ENCODE measurements around the gene CKB. TPM values are rescaled to one million over a fixed set of nuclear protein-coding genes. Genes with fewer than 3 reads are reported as not detected.
A peak's percentile ranks its signal among the peaks of the same experiment; 100 is the strongest.

CKB gene
- total RNA-seq, 1 donor from 2014 or later: 139 TPM

DNA sequence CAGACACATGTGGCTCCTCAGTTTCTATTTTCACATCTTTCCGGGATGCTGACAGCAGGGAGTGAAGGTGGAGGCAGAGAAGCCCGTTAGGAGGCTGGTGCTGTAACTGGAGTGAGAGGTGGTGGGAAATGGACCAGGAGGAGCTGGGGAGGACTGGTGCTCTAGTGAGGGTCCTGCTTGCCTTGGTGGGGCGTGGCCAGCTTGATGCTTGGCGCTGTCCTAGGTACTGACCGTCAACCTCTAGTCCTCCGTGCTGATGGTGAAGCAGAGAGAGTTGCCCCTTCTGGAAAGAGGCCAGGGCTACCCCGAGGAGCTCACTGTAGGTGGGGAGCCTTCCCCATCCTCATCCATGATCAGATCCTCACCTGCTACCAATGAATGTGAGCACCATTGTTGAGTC is 7.8 kb upstream of the CKB start:
- no peaks in the 10 kb centered on the region for H3K36me3 Mint-ChIP-seq (ENCODE audit: low read depth)

DNA sequence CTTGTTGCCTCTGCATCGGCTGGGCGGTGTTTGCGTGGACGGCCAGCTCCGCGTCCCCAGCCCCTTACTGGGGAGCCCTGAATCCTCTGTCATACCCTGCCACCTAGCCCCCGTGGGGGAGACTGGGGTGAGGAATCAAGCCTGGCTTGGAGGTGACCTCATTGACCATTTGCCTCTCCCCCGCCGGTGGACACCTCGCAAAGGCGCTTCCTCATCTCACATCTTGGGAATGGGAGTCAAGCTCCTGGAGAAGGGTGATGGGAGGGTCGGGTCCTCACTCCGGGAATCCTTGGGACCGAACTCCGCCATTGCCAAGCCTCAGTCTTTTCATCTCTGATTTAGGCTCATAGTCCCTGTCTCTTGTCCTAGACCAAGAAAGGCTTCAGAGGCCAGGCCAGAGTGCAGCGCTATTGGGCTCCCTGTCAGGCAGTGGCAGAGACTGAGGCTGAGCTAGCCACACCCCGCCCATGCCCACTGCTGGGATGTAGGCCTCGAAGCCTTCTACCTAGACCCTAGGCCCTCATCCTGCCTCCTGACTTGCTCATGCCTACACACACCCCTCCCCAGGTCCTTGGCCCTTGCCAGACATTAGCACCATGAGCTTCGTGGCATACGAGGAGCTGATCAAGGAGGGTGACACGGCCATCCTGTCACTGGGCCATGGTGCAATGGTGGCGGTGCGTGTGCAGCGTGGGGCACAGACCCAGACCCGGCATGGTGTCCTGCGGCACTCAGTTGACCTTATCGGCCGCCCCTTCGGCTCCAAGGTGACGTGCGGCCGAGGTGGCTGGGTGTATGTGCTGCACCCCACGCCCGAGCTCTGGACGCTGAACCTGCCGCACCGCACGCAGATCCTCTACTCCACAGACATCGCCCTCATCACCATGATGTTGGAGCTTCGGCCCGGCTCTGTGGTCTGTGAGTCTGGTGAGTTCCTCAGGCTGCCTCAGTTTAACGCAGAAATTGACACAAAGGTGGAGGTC is 7.0 kb upstream of the CKB start:
- H3K27ac Mint-ChIP-seq (ENCODE audit: unreplicated experiment): peak overlapping the region; percentile 90
- no peaks in the 10 kb centered on the region for H3K27me3 Mint-ChIP-seq (ENCODE audit: low read depth)
- no peaks in the 10 kb centered on the region for H3K36me3 Mint-ChIP-seq (ENCODE audit: low read depth)
- TF ChIP-seq CTCF (IDR thresholded peaks at IDR 0.05): no peak
- DNase-seq (ENCODE audit: low spot score): no peak
- H3K4me3 Mint-ChIP-seq (ENCODE audit: unreplicated experiment): peak overlapping the region; percentile 92
- no peaks in the 10 kb centered on the region for H3K9me3 Mint-ChIP-seq (ENCODE audit: low read depth)
- peaks cover 47% of the 10 kb centered on the region for H3K4me1 Mint-ChIP-seq (ENCODE audit: low read depth)

More for the DNA sequence above, 7.8 kb upstream of the CKB start:
- Mint-ChIP-seq H3K9me3 (ENCODE audit: low read depth) (no peaks in the 10 kb centered on the region), H3K27ac (ENCODE audit: unreplicated experiment) (no peak overlapping the region), H3K27me3 (ENCODE audit: low read depth) (no peaks in the 10 kb centered on the region), H3K4me1 (ENCODE audit: low read depth) (peaks cover 45% of the 10 kb centered on the region), H3K4me3 (ENCODE audit: unreplicated experiment) (peak overlapping the region; percentile 92)
- TF ChIP-seq CTCF (IDR thresholded peaks at IDR 0.05): no peak
- no peak for DNase-seq (ENCODE audit: low spot score)

GRCh38 chr14:103528587-103529382 is 6.2 kb upstream of the CKB start, which contains the start of gene TRMT61A:
Gene TRMT61A, plus strand, starts transcription at chr14:103529196. Its CDS starts 783 bp downstream, at chr14:103529979.
- peak within 1 kb of the TSS; percentile 98 for H3K27ac Mint-ChIP-seq (ENCODE audit: unreplicated experiment)
- peak within 1 kb of the TSS; percentile 92 for H3K4me3 Mint-ChIP-seq (ENCODE audit: unreplicated experiment)
- no peaks in the 10 kb centered on the region for H3K27me3 Mint-ChIP-seq (ENCODE audit: low read depth)
- TF ChIP-seq CTCF (IDR thresholded peaks at IDR 0.05): no peak
- no peak for DNase-seq (ENCODE audit: low spot score)
- H3K36me3 Mint-ChIP-seq (ENCODE audit: low read depth): no peaks in the 10 kb centered on the region
- H3K4me1 Mint-ChIP-seq (ENCODE audit: low read depth): peaks cover 47% of the 10 kb centered on the region
- H3K9me3 Mint-ChIP-seq (ENCODE audit: low read depth): no peaks in the 10 kb centered on the region

DNA sequence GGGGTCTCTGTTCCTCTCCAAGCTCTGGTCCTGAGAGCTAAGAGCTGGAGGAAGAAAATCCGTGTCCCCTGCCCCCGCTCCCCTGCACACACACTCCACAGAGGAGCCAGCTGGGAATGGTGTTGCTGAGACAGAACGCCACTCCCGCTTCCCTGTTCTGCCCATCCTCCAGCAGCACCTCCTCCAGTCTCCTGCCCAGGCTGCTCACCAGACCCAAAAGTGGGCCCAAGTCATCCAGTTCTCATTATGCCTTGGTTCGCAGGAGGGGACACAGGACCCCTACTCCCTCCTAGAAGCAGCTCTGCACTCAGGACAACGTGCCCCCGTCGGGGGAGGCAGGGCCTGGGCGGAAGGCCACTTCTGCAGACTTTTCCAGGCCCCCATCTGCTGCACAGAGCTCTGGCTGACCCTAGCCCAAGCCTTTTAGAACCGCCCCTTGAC is 5.5 kb upstream of the CKB start:
- H3K27ac Mint-ChIP-seq (ENCODE audit: unreplicated experiment): peak overlapping the region; percentile 98
- H3K4me3 Mint-ChIP-seq (ENCODE audit: unreplicated experiment): peak overlapping the region; percentile 92
- TF ChIP-seq CTCF (IDR thresholded peaks at IDR 0.05): no peak
- peaks cover 49% of the 10 kb centered on the region for H3K4me1 Mint-ChIP-seq (ENCODE audit: low read depth)
- no peak for DNase-seq (ENCODE audit: low spot score)
- no peaks in the 10 kb centered on the region for H3K27me3 Mint-ChIP-seq (ENCODE audit: low read depth)
- no peaks in the 10 kb centered on the region for H3K9me3 Mint-ChIP-seq (ENCODE audit: low read depth)
- no peaks in the 10 kb centered on the region for H3K36me3 Mint-ChIP-seq (ENCODE audit: low read depth)

Data from chondrocyte (in vitro differentiated cells).